HS-27A (cell line): ENCODE data around the gene LDLRAD3.

Experiments
- DNase-seq: peaks from one replicate; pipeline ENCODE4 v3.0.0-alpha.2; 2012; ENCODE audit warnings: low read depth, missing footprints

LDLRAD3 gene

GRCh38 chr11:36051235-36052144 is 107.6 kb downstream of the LDLRAD3 start:
- DNase-seq = no peak

- DNase-seq = no peak
Observed at GRCh38 chr11:36053281-36053680, 109.4 kb downstream of the LDLRAD3 start.

GRCh38 chr11:36053862-36054261 is 110.0 kb downstream of the LDLRAD3 start:
- DNase-seq = no peak

- no peak for DNase-seq
Observed at GRCh38 chr11:36054628-36055027, 110.8 kb downstream of the LDLRAD3 start.

GRCh38 chr11:36056160-36056751 is 112.4 kb downstream of the LDLRAD3 start:
- no peak for DNase-seq

GRCh38 chr11:36057379-36058042 is 113.6 kb downstream of the LDLRAD3 start:
- DNase-seq = no peak

- DNase-seq = no peak
Observed at GRCh38 chr11:36059660-36060059, 115.8 kb downstream of the LDLRAD3 start.

GRCh38 chr11:36060926-36061325 is 117.1 kb downstream of the LDLRAD3 start:
- DNase-seq = no peak

GRCh38 chr11:36061471-36061870 is 117.6 kb downstream of the LDLRAD3 start:
- no peak for DNase-seq

GRCh38 chr11:36062796-36063365 is 119.0 kb downstream of the LDLRAD3 start:
- DNase-seq = no peak

GRCh38 chr11:36065436-36065835 is 121.6 kb downstream of the LDLRAD3 start:
- DNase-seq = no peak

GRCh38 chr11:36066891-36067290 is 123.0 kb downstream of the LDLRAD3 start:
- no peak for DNase-seq

- DNase-seq = no peak
Observed at GRCh38 chr11:36069576-36070212, 125.8 kb downstream of the LDLRAD3 start.

GRCh38 chr11:36070213-36070953 is 126.5 kb downstream of the LDLRAD3 start:
- no peak for DNase-seq

- no peak for DNase-seq
Observed at GRCh38 chr11:36070954-36071330, 127.1 kb downstream of the LDLRAD3 start.

GRCh38 chr11:36071917-36072500 is 128.1 kb downstream of the LDLRAD3 start:
- DNase-seq = no peak

- no peak for DNase-seq
Observed at GRCh38 chr11:36073411-36074203, 129.7 kb downstream of the LDLRAD3 start.

GRCh38 chr11:36074941-36075431 is 131.1 kb downstream of the LDLRAD3 start:
- DNase-seq = peak; percentile 9

GRCh38 chr11:36077368-36077767 is 133.5 kb downstream of the LDLRAD3 start:
- DNase-seq = no peak
